ENCODE results near the gene SERHL2.
"Not testable (repeated sequence)": the region's sequence is repeated elsewhere in the genome, so short reads cannot be mapped to it uniquely, and the experiment has no call there.

DNA sequence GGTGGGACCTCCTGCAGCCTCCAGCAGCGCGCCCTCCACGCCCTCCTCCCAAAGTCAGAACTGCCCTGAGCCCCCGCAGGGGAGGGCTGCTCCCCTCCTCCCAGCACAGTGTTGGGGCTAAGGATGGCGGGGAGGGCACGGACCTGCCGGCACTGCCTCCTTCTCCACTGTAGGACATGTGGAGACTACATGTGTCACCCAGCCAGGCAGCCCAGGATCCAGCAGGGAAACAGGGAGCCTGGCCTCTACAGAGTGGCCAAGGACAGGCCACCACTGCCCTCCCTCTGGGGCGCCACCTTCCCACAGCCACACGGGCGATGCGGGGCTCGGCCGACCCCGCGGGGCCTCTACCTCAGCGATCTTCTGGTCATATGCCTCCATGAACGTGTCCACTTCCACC lies 39.4 kb upstream of the SERHL2 start:
- TF ChIP-seq POLR2AphosphoS5, POLR2A (IDR thresholded peaks at IDR 0.05; ENCODE audit: low read depth, low read length): not testable (repeated sequence)
